Stimulated activated CD4-positive, alpha-beta T cell treated with anti-CD3 and anti-CD28 coated beads, Interleukin-4, amount 100 ng/mL, for 4 hours (primary cell): Measurements from ENCODE around the gene SCFD2.

Experiments used
- DNase-seq, 2 experiments: peaks; one replicate each; pipeline ENCODE4 v3.0.0-alpha.2; 2020

Gene SCFD2

DNA sequence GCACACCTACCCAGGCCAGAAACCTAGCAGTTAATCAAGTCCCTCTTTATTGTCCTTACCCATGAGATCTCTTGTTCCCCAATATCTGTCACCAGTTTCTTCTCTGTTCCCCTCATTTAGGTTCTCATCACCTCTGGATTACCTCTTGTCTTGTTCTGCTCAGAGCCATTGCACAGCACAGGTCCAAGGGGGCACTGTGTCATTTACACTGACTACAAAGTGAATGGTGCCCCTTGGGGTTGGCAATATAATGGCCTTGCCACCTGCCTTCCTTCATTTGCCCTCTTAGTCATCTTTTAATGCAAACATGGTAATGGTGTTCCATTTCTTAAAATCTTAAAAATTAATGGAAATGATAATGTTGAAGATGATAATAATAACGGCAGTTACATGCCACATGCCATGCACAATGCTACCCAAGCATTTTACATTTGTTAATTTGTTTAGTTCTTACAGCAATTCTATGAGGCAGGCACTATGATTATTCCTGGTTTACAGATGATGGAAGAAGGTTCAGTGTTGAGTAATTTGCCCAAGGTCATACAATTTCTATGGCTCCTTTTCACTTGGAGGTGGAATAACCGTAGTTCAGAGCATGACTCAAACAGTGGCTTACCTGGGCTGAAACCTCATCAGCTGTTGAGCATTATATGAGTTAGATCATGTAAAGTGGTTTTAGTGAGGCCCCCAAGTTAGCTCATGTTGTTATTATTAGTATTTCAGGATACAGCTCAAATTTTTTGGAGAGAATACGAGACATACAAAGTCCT is 385.9 kb downstream of the SCFD2 start:
- no peak for DNase-seq

DNA sequence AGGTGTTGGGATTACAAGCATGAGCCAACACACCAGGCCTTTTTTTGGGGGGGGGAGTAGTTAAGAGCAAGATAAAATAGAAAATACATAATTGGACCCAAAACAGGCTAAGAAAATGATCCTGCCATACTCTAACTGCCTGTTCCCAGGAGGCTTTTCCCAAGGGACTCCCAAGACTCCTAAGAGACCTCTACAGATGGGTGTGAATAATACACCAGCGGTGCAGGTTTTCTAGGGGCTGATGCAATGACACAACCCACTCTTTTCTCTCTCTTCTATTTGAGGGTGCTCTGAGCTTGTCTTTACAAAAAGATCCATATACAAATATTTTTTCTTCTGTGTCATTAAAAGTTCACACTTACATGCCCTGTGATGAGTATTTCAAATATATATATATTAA is 386.8 kb downstream of the SCFD2 start:
- no peak for DNase-seq

DNA sequence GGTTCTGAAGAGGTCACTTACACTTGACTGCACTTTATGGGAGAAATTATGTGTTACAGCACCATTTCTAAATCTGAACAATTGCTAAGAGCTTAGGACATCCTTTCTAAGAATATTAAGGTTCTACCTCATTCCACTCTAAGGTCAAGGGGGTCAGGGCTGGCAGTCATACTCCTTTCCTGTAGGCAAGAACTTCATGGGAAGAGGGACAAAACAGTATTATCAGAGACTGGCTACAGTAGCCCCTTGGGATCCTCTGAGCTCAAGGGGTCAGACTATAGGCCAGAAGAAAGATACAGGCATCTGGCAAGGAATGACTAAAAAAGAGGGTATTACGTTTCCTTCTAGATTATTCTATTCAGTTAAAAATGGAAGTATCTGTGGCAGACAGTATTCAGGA is 388.6 kb downstream of the SCFD2 start:
- DNase-seq, result no peak

DNA sequence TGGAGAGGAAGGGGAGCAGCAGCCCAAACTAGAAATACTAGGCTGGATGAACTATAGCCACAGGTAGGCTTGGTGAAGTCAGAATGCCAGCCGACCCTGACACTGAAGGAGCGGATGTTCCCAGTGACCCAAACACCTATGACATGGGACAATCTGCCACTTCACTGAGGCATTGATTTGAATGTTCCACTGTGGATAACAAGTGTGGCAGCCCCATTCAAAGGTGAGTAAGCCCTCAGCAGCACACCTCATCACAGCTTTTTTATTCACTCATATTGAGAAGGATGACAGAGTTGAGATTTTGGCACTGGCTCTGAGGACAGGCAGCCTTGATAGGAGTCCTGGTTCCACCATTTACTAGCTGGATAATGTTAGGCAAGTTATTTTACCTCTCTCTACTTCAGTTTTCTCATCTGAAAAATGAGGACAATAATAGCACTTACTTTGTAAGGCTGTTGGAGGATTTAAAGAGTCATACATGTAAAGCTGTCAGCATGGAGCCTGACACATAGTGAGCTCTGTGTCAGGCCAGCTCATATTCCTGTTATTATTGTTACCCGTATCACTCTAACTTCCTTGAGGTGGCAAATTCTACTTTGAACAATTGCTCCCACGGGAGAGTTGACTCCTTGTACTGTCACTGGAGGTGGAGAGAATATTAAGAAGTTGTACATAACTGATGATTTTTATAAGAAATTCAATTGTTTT is 389.2 kb downstream of the SCFD2 start:
- DNase-seq, result no peak

DNA sequence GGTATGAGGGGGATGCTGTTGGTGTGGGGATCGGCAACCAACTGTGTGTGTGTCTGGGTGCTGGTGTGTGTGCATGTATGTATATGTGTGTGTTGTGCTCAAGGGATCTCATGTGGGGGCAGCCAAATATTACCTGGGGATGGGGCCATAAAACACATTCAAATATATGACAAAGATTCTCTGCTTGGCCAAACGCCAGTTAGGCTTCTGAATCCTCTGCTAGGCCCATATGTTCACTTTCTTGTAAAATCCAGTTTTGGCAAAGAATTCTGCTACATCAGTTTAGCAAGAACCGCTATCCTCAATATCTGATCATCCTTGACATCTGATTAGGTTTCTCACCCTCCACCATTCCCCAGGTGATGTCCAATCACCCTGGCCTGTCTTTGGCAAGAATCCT is 397.2 kb downstream of the SCFD2 start:
- DNase-seq, result no peak

DNA sequence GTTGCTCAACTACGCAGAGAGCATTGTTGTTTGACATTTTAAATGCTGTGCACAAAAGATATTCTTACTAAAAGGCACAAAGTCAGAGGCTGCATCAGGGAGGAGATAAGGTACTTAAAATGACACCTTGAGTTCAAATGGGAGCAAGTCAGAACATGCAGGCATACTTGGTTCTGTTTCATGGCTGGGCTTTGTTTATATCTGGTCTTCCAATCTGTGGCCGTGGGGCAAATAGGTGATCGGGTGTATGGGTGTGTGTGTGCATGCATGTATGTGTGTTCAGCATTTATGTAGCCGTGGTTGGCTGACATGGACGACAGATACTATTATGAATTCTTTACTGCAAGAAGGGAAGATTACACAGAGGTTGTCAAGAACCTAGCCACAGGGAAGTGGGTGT is 397.6 kb downstream of the SCFD2 start:
- DNase-seq, result no peak

DNA sequence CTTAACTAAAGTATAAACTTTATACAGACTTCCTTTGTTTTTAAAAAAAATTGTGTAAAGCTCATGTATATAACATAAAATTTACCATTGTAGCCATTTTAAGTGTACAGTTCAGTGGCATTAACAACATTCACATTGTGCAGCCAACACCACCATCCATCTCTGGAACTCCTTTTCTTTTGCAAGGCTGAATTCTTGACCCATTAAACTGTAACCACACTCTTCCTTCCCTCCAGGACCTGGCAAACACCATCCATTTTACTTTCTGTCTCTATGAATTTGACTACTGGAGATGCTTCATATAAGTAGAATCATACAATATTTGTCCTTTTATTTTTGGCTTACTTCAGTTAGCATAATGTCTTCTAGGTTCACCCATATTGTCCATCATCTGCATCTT is 399.1 kb downstream of the SCFD2 start:
- DNase-seq, result no peak

DNA sequence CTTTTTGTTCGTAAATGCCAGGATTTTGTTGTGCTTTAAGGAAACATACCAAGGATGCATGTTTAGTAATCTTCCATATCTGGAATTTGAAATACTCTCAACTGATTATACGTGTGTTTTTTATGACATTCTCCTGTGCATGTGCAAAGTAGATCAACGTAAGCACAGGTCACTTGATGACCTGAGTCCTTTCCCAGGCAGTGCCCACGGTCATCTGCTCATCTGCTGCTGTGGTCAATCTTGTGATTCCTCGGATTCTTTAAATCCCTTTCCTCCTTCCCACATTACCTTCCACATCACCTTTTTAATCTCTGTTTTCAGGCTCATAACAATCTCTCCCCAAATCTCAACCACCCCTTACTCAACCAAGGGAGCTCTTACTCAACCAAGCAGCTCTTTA is 399.7 kb downstream of the SCFD2 start:
- DNase-seq, result no peak

DNA sequence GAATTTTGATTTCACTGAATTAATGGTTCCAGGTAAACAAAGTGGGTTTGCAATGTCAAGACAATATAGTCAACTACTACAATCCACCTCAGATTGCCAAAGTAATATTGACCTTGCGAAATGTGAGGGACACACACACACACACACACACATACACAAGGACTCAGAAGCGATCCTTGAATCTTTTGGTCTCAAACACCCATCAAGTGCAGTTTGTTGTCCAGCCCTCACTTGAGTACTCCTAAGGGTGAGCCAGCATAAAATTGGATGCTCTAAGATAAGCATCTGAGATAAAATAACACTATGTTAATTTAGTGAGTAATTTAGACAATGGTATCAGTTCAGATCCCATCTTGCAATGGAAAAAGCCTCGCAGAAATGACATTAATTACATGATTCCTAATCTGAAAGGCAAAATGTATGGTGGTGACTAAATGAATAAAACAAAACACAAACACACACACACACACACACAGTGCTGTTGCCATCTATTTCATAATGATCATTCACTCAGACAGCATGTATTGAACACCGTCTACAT is 401.2 kb downstream of the SCFD2 start:
- DNase-seq, result no peak

DNA sequence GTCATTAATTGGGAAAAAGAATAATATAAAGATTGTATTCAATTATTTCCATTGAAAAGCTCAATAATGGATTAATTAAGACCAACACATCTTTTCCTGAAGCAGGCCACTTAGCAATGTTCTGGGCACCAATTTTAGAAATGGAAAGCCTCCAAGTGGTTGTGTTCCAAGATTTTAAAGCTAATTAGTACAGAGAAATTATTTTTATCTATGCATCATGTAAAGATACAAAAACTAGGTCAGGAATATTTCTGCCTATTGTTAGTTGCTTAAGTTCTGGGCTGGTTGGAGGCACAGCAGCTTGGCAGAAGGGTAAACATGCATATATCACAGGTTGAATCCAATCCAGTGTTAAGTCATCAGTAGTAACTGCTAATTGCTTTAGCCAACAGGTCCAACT is 401.9 kb downstream of the SCFD2 start:
- no peak for DNase-seq

DNA sequence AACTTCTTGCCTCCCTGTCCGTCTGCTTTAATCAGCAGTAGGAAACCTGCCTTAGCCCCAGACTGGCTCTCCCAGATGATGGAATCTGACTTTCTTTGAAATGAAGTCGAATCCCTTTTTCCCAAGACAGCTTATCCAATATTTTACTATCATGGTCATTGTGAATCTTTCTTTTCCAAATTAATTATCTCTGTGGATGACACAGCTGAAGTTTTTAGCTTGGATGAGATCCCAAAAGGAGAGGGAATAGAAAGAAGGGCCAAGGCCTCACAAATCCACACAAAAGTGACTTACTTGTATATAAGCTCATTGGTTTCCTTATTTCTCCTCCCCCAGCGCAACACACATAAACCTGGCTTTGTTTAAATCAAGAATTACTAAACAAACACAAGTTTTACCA is 403.1 kb downstream of the SCFD2 start:
- DNase-seq, result no peak

DNA sequence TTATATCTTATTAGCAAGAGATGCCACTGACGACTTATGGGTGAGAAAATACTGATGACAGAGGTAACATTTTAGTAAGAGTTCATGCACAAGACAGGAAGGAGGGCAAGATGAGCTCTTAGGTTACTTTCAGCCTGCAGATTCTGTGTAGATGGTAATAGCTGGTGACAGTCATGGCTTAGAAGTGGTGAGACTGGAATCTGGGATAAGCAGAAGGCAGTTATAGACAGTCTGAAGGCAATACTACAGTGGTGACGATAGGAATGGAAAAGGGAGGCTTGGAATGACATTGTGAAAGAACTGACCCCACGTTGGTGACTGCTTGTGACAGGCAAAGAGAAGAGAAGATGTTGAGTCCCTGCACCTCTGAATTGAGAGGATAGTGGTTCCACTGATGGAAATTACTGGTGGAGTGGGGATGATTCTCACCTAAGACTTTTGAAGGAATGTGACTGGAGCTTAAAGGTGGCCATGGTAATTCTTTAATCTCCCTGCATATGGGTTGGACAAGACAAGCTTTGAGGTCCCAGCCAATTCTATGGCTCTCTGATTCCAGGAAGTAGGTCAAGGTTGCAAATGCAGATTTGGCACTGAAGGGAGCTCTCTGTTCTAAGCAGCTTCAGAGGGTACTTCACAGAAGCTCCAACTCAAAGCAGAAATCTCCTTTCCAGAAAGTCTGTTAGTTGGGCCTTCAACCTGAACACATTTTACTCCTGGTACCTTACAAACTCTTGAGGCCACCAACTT is 404.0 kb downstream of the SCFD2 start:
- DNase-seq, result no peak

DNA sequence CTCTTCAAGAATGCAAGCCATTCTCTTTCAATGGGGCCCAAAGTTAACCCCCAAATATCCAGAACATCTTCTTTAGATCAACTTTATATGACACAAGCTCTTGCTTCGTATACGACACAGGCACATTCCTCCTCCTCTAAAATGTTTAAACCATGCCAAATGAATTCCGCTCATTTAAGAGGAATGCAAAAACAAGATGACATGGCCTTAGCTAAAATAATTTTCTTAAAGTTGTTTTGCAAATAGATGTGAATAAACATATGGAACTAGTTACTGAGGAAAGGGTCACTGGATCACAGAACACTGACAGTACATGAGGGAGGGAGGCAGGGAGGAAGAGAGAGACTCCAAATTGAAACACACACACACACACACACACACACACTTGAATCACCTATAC is 406.3 kb downstream of the SCFD2 start:
- no peak for DNase-seq

DNA sequence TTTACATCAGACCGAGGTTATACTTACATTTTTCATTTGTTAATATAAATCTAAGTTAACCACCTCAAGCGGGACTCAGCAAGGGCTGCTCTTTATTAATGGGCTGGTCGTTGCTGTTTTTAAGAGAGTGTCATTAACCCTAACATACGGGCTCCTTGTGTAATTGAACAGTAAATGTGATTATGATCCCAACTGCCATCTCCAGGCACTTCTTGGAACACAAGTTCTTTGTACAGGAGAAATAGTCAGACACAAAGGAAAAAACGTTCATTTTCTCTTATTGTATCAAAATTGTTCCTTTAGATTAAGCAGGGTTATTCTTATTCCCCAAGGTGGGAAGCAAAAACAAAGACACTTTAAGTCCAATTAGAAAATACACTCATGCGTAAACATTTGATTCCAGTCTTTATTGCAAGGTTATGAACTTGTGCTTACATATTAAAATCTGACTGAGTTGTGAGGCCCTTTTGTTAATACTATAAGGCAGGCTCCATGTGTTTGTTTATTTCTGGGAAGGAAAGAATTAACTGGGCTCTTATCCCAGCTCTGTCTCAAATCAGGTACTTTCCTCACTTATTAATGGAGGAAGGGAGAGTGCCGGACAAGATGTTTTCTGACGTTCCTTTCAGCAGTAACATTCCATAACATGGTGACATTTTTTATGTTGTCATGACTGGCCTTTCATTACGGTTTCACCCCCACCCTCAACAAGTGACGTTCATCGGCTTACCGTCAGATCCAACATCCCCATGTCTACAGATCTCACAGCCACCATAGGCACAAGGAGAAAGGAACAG is 407.8 kb downstream of the SCFD2 start:
- DNase-seq, result no peak

DNA sequence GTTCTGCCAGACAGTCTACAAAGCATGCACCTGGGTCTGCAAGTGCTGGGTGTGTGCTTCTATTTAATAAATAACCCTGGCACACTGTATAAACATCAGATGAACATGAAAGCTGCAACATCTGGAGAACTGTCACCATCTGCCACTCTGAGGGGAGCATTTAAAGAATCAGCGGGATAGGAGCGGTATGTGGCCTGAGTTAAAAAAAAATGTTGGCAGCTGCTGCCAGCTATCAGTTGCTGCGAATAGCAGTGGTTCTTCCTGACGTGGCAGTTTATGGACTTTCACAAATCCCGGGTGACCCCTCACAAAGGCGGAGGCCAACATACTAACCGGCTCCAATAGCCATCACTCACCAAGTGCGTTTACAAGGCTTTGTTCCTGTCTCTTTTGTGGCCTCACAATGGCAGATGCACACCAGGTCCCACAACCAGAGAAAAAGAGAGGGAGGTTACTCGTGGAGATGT is 408.6 kb downstream of the SCFD2 start:
- DNase-seq, result no peak

DNA sequence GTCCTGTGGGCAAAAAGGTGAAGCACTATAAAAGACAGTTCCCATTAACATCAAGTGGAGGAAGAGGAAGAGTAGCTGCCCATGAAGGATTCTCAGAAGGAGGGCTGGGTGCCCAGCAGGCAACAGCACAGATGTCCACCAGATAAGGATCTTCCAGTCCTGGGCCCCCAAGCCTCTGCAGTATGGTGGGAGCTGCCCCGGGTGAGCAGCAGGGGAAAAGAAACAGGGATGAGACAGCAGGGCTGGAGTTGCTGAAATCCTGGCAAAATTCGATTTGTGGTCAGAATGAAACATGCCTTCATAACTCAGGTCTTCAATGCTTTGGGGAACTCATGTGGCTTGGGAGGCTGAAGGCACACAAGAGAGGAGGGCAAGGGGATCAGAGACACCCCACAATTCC is 409.2 kb downstream of the SCFD2 start:
- DNase-seq, result no peak

DNA sequence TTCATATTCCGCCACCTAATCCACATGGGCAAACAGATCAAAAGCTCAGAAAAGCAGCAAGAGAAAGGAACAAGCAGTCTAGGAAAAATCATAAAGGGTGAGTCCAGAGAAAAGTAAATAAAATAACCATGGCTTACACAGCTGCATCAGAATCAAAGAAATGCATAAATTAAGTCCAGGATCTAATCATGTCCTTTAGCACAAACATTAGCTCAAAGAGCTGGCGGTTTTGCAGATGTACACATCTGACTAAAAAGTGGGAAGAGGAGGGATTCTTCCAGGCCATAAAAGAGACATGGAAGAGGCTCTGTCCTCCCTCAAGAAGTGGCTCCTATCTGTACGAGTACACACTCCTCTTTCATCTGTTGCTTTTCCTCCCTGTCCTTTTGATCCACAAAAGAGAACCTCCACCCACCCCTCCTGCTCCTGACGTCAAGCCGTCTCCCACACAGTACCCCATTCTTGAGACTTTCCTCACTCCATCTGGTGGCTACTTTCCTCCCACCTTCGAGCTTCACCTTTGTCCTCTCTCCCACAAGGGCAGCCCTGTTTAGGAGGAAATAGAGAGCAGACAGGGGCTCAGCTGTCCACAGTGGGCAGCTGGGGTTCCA is 411.2 kb downstream of the SCFD2 start:
- no peak for DNase-seq

DNA sequence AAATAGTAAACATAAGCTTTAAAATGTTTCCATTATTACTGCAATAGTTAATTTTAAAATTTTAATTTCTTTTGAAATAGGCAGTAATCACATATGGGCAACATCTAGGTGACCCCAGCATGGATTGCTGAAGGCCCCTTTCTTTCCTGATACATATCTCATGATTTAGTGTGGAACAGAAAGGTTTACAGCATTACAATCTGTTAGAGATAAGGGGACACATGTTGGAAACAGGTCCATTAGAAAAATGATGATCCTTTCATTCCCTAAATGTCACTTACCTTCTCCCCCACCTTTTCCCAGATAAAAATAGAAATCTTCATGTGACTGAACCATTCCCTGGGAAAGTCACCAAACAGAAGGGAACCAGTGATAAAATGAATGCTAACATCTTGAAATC is 413.3 kb downstream of the SCFD2 start:
- no peak for DNase-seq

DNA sequence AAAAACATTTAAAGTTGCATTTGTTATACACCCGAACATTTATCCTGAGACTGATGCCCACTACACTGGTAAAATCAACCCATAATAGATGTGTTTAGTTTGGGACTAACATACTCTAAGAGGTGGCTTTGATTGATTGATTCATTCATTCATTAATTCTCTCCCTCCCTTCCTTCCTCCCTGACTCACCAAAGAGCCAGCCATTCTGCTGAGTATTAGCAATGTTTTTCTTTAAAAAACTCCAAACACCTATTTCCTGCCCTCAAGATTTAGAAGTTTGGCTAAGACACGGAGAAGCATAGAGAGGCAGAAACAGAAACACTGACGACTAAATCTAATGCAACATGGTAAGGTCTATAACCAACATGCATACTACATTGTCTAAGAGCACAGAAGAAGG is 414.8 kb downstream of the SCFD2 start:
- no peak for DNase-seq

DNA sequence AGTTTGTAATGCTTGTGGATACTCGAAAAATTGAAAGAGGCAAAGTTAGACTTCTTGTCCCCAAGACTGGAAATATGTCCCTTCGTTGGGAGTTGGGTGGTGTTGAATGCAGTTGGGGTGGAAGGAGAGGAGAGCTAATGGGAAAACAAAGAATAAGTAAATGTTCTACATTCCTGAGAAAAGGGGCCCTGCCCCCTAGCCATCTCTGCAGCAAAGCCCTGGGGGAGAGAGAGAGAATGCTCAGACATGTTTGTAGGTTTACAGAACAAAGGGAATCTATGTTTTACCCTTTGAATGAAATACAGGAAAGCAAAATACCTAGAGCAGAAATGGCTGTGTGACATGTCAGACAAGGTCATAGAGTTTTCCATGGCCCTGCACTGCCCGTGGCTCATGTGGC is 415.6 kb downstream of the SCFD2 start:
- no peak for DNase-seq

DNA sequence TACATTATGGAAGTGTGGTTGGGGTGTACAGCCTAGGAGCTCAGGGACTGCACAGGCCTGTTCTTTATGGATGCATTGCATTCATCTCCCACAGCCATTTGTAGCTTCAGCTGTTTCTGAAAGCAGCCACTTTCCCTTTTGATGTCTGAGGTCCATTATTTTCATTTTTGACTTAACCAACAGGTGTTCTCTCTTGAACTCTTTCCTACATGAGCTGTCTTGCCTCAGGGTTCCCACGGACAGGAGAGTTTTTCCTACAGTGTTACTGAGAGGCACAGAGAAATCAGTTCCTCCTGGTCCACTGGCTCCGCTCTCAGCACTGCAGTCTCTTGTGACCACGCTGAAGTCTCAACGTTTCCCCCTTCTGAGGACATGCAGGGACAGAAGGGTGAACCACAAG is 416.5 kb downstream of the SCFD2 start:
- DNase-seq, result no peak

DNA sequence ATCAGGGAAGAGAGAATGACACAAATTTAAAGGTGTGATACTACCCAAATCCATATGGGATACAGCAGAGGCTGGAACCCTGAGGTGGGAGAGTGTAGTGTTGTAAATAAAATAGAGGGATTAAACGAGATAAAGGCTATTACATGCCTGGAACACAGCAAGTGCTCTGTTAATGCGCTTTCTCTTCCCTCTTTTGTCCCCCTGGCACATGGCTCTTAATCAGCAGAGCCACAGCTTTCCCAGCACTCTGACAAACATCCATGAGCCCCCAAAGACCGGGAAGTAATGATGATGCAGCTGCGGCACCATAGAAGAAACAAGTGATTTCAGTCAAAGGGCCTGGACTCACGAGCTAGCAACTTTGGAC is 417.8 kb downstream of the SCFD2 start:
- DNase-seq, result no peak
